Sigmoid colon (tissue), 7 donors: ENCODE measurements around the gene RAB11FIP3. TPM values are rescaled to one million over a fixed set of nuclear protein-coding genes. Genes with fewer than 3 reads are reported as not detected.
A peak's percentile ranks its signal among the peaks of the same experiment; 100 is the strongest.

ENCODE experiments used
- DNase-seq: peaks from one replicate; pipeline ENCODE4 v3.0.0-alpha.2; 2019
- H3K27ac ChIP-seq, 4 donors: fragments of 200-600 bp; sonication (generic); one replicate each; pipeline ENCODE4 v1.5.1; 2016 to 2019; ENCODE audit warnings: mild to moderate bottlenecking in 1 of 4
- H3K27me3 ChIP-seq, 3 donors: fragments of 200-600 bp; sonication (generic); one replicate each; pipeline ENCODE4 v1.5.1; 2019; ENCODE audit warnings: mild to moderate bottlenecking in 1 of 3
- H3K36me3 ChIP-seq, 4 donors: fragments of 200-600 bp; sonication (generic); one replicate each; pipeline ENCODE4 v1.5.1; 2016 to 2019
- H3K4me1 ChIP-seq, 4 donors: fragments of 200-600 bp; sonication (generic); one replicate each; pipeline ENCODE4 v1.5.1; 2017 to 2019
- H3K4me3 ChIP-seq, 4 donors: fragments of 200-600 bp; sonication (generic); one replicate each; pipeline ENCODE4 v1.5.1; 2017 to 2019; ENCODE audit warnings: mild to moderate bottlenecking in 2 of 4, moderate library complexity in 1 of 4
- H3K9me3 ChIP-seq, 4 donors: fragments of 200-600 bp in 3 of 4; sonication (generic) in 3 of 4; one replicate each; pipeline versions ENCODE4 v1.5.1 to v1.6.1; 2013 to 2019
- CTCF ChIP-seq, 4 experiments: fragments of 450-650 bp in 3 of 4; fragments of 200-600 bp in 1 of 4; IDR thresholded peaks; one replicate each; pipeline ENCODE4 v1.5.1; 2016 to 2019; ENCODE audit warnings: antibody characterized with exemption in 4 of 4, mild to moderate bottlenecking in 3 of 4, moderate library complexity in 2 of 4
- EP300 ChIP-seq, 4 donors: sonication (generic); formaldehyde crosslinking; IDR thresholded peaks; one replicate each; pipeline ENCODE4 v1.6.1; 2017; ENCODE audit warnings: antibody characterized with exemption in 4 of 4
- POLR2A ChIP-seq, 2 donors: fragments of 450-650 bp; IDR thresholded peaks; one replicate each; pipeline ENCODE4 v1.6.1; 2016; ENCODE audit warnings: antibody characterized with exemption in 2 of 2, mild to moderate bottlenecking in 2 of 2, moderate library complexity in 2 of 2
- POLR2AphosphoS5 ChIP-seq, 4 donors: sonication (generic); formaldehyde crosslinking; IDR thresholded peaks; one replicate each; pipeline ENCODE4 v1.6.1; 2017; ENCODE audit warnings: antibody characterized with exemption in 4 of 4
- WGBS, 2 donors: extraction: QIAGEN DNeasy Blood & Tissue Kit; methylation state at CpG; one replicate each; pipeline ENCODE4 v1.1.7; 2013; 5-methylcytosine and 5-hydroxymethylcytosine counted together
- intact Hi-C: fragments of 100-400 bp; cut with DNase I; formaldehyde crosslinking; loops from one replicate; pipeline ENCODE4 v1.15.1; 2023
- polyA plus RNA-seq, 3 donors: library from polyadenylated mRNA; stranded (reverse); fragments of 200-250 nt; gene quantifications; one replicate each; pipeline ENCODE4 v1.2.3, GENCODE V29; 2013
- total RNA-seq, 4 donors: library from RNA; depleted of rRNA; stranded (reverse); fragments of >200 nt; gene quantifications; one replicate each; pipeline ENCODE4 v1.1.0, GENCODE V29; 2016
- donor health status: healthy with polysubstance abuse.
- donor health status: Bipolar disorder and iron deficiency.
- donor health status: healthy.

The RAB11FIP3 gene
- total and polyA plus RNA-seq, 7 donors = 10.6 to 44.9 (median 21.4) TPM

GRCh38 chr16:527015-527903 is 101.8 kb downstream of the RAB11FIP3 start, which contains the start of gene CAPN15:
Gene CAPN15 (plus strand): TSS chr16:527712. CDS start chr16:546839, 19,127 bp downstream.
- Histone ChIP-seq H3K4me3 (peak within 1 kb of the TSS; percentile 57 to 65 (median 62)), H3K27me3 (no peaks in the 10 kb centered on the region), H3K36me3 (no peaks in the 10 kb centered on the region), H3K4me1 (peaks cover 0 to 55% (median 41%) of the 10 kb centered on the region in 4 donors), H3K9me3 (no peaks in the 10 kb centered on the region), H3K27ac (peak within 1 kb of the TSS; percentile 86 to 96 (median 94))
- intact Hi-C loops = loop anchor here (2.0 to 5.0 kb wide), 3 partner anchors 102 to 145 kb away; partner anchors contain the start of genes PGAP6 and RAB11FIP3
- peak; percentile 94 for DNase-seq
- 0 to 1% methylated on average over 129 of the region's 129 CpGs for WGBS, 2 donors
- TF ChIP-seq EP300 (IDR thresholded peaks at IDR 0.05) (no peak), POLR2A (IDR thresholded peaks at IDR 0.05) (peak; percentile 48 to 59), CTCF (IDR thresholded peaks at IDR 0.05) (peak; percentile 9 to 37 (median 26)), POLR2AphosphoS5 (IDR thresholded peaks at IDR 0.05) (peak; percentile 74 to 93 (median 84))

GRCh38 chr16:528111-529011 is 102.9 kb downstream of the RAB11FIP3 start:
- Histone ChIP-seq H3K4me3 (peak overlapping the region; percentile 57 to 65 (median 62)), H3K4me1 (peaks cover 0 to 55% (median 43%) of the 10 kb centered on the region in 4 donors), H3K27me3 (no peaks in the 10 kb centered on the region), H3K9me3 (no peaks in the 10 kb centered on the region), H3K27ac (peak overlapping the region; percentile 70 to 94 (median 84)), H3K36me3 (no peaks in the 10 kb centered on the region)
- WGBS, 2 donors = 1 to 3% methylated on average over 55 of the region's 55 CpGs
- DNase-seq = no peak
- TF ChIP-seq EP300 (IDR thresholded peaks at IDR 0.05) (no peak), CTCF (IDR thresholded peaks at IDR 0.05) (no peak), POLR2AphosphoS5 (IDR thresholded peaks at IDR 0.05) (no peak), POLR2A (IDR thresholded peaks at IDR 0.05) (peak in 1 of 2 donors; percentile 52)
- intact Hi-C loops = loop anchor here (5.0 kb wide), 2 partner anchors 134 to 146 kb away; partner anchors contain the start of gene PGAP6

GRCh38 chr16:529012-529575 is 103.6 kb downstream of the RAB11FIP3 start:
- Histone ChIP-seq H3K27me3 (no peaks in the 10 kb centered on the region), H3K4me3 (peak overlapping the region; percentile 57 to 65 (median 62)), H3K27ac (peak overlapping the region; percentile 70 to 94 (median 84)), H3K4me1 (peaks cover 0 to 52% (median 43%) of the 10 kb centered on the region in 4 donors), H3K9me3 (no peaks in the 10 kb centered on the region), H3K36me3 (no peaks in the 10 kb centered on the region)
- no peak for TF ChIP-seq POLR2AphosphoS5 (IDR thresholded peaks at IDR 0.05)
- no peak for TF ChIP-seq CTCF (IDR thresholded peaks at IDR 0.05)
- TF ChIP-seq POLR2A (IDR thresholded peaks at IDR 0.05) = no peak
- TF ChIP-seq EP300 (IDR thresholded peaks at IDR 0.05) = no peak
- no peak for DNase-seq
- intact Hi-C loops = loop anchor here (5.0 kb wide), 2 partner anchors 133 to 147 kb away; partner anchors contain the start of gene PGAP6
- 9 to 42% methylated on average over 12 of the region's 12 CpGs for WGBS, 2 donors

GRCh38 chr16:530111-530817 is 104.8 kb downstream of the RAB11FIP3 start:
- Histone ChIP-seq H3K27me3 (no peaks in the 10 kb centered on the region), H3K9me3 (no peaks in the 10 kb centered on the region), H3K4me1 (peaks cover 0 to 45% (median 41%) of the 10 kb centered on the region in 4 donors), H3K36me3 (peaks cover 0 to 3% (median 0%) of the 10 kb centered on the region in 4 donors), H3K4me3 (no peak overlapping the region), H3K27ac (no peak overlapping the region)
- DNase-seq = no peak
- 59 to 81% methylated on average over 23 of the region's 23 CpGs for WGBS, 2 donors
- intact Hi-C loops = no loop called here
- TF ChIP-seq CTCF (IDR thresholded peaks at IDR 0.05) (no peak), EP300 (IDR thresholded peaks at IDR 0.05) (no peak), POLR2A (IDR thresholded peaks at IDR 0.05) (no peak)
